GM12873 (cell line): ENCODE data around the gene IFNA5.

Experiments used
- TF ChIP-seq, protein P1 (sequence below): IDR thresholded peaks from 2 replicates; pipeline ENCODE4 v1.5.1; 2012; ENCODE audit warnings: low read depth, mild to moderate bottlenecking, moderate library complexity, low read length, control low read depth; ENCODE audit not compliant: insufficient read depth; ENCODE audit errors: missing control alignments

IFNA5 gene

DNA sequence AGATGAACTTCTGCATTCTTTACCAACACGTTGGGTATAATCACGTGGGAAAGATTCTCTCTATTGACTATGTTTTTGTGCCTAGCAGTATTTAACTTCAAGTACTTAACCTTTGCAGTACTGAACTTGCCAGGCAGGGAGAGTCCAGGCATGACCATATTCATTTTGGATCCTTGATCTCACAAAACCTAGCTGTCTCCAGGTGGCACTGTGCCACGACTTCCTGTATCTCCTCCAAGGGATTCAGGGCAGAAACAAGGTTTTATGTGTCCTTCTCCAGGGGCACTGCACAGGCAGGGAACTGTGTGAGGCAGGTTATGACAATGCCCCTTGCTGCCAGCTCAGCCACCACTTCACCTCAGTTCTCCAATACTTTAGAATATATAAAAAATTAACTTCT lies 11.7 kb upstream of the IFNA5 start:
- TF ChIP-seq, protein P1, sequence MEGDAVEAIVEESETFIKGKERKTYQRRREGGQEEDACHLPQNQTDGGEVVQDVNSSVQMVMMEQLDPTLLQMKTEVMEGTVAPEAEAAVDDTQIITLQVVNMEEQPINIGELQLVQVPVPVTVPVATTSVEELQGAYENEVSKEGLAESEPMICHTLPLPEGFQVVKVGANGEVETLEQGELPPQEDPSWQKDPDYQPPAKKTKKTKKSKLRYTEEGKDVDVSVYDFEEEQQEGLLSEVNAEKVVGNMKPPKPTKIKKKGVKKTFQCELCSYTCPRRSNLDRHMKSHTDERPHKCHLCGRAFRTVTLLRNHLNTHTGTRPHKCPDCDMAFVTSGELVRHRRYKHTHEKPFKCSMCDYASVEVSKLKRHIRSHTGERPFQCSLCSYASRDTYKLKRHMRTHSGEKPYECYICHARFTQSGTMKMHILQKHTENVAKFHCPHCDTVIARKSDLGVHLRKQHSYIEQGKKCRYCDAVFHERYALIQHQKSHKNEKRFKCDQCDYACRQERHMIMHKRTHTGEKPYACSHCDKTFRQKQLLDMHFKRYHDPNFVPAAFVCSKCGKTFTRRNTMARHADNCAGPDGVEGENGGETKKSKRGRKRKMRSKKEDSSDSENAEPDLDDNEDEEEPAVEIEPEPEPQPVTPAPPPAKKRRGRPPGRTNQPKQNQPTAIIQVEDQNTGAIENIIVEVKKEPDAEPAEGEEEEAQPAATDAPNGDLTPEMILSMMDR: no peak

DNA sequence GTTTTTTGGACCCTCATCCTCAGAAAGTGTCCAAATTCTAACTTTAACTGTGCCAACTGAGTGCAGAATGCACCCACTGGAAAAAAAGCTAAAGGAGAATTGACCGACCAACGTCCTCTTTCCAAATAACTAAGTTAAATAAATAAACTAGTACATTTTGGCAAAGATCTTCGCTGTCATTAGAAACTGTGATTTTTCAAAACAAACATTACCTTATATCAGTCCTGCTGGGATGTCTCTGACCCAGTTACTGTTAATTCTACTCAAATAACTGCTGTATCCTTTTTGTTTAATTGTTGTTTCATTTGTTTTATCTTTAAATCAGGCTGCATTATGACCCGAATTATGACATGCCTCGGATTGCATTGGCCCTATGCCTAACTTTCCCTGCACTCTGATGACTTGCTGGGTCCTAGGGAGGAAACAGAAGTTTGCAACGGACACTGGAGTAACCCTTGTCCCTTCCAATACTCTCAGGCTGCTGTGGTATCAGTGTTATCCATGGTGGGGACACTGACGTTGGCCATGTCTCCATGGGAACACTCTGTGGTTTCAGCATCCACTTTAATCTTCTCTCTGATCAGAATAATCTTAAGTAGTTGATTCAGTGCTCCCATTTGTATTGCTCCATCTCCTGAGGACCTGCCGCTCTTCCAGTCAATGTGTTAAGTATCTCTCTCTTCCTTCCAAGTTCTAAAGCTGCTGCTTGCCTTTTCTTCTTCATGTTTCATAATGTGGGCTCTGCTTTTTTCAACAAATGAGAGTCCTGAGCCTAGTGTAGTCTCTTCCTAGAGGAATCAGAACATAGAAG lies 11.1 kb upstream of the IFNA5 start:
- TF ChIP-seq, protein P1: no peak

DNA sequence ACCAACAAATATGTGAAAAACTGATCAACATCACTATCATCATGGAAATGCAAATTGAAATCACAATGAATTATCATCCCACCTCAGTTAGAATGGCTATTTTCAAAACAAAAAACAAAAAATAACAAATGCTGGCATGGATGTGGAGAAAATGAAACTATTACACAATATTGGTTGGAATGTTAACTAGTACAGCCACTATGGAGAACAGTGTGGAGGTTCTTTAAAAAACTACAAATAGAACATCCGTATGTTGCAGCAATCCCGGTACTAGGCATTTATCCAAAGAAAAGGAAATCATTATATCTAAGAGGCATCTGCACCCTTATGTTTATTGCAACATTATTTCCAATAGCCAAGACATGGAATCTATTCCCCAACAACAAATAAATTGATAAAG lies 9.0 kb upstream of the IFNA5 start:
- TF ChIP-seq, protein P1: no peak

DNA sequence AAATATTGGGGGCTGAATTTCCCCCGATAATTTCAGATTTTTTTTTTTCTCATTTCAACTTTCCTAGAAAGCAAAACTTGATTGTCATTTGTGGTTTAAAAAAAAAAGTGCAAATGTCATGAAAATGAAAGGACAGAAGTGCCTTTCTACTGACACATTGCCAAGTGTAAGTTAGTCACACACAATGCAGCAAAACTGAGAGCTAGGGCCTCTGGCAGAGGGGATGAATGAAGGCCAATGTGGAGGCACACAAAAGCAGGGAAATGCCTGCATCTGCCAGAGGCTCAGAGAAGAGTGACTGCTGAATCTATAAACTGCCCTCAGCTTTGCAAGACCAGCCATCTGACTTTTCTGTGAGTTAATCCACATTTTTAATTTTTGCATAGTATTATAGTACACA lies 6.8 kb upstream of the IFNA5 start:
- TF ChIP-seq, protein P1: no peak

DNA sequence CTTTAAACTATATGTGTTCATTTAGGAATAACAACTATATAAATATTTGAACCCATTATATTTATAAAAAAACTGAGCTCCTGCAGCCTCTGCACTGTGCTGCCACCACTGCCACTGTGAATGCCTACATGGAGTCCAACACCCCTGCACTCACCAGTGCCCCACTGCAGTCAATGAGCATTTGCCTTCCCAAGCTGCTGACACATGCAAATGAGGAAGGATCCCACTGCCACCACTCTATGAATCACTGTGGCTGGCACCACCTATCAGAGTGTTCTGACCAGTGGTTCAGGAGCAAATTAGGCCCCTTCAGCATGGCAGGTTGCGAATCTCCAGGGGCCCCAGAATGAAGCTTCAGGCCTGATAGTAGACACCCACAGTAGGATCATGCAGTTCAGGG lies 9.1 kb downstream of the IFNA5 start:
- TF ChIP-seq, protein P1: no peak

DNA sequence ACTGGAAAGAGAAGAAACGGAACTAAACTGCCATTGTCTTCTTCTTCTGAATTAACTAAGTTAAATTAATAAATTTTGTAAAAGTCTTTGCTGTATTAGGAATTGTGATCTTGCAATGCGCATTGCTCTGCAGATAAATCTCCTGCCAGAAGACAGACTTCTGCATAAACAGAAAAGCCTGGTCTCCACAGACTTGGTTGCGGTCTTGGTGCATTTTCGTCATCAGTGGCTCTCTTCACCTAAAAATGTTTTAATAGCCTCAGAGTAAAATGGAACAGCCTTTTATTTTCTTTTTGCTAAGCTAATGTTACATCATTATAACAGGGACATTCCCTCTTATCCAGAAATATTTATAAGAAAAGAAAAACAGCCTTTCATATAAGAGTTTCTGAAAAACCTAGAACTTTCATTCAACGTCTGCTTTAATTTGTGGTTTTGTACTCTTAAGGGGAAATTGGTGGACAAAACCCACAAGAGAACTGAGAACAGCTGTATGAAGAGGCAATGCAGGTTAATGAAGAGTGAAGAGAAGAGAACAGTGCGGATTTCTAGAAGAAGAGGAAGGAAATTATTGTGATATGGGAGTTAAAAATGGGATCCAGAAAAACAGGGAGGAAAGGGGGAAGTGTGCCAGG lies 10.1 kb downstream of the IFNA5 start:
- TF ChIP-seq, protein P1: no peak

DNA sequence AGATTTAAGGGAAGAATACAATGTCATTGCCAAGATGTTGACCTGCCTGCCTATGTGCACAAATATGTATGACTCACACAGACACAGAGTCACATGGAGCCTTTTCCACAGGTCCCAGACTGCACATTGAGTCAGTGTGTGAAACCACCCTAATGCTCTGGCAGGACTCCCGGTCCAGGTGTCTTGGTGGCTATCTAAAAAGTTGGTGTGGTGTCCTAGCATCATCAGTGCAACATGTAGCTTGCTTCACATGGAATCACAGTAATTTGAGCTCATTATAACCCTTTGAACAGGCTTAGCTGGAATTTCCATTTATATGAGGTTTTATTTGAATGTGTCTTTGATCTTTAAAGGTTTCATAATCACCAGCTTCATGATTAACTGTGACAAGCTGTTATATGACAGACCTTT lies 10.7 kb downstream of the IFNA5 start:
- TF ChIP-seq, protein P1: no peak
